NCI-H774 (cell line): ENCODE data around the gene NOX5.

ENCODE experiments used
- DNase-seq: peaks from one replicate; lab custom pipeline; 2025; lab: John Stamatoyannopoulos, UW

The NOX5 gene

GRCh38 chr15:69105451-69105985 lies 91.0 kb downstream of the NOX5 start:
- DNase-seq, result no peak

DNA sequence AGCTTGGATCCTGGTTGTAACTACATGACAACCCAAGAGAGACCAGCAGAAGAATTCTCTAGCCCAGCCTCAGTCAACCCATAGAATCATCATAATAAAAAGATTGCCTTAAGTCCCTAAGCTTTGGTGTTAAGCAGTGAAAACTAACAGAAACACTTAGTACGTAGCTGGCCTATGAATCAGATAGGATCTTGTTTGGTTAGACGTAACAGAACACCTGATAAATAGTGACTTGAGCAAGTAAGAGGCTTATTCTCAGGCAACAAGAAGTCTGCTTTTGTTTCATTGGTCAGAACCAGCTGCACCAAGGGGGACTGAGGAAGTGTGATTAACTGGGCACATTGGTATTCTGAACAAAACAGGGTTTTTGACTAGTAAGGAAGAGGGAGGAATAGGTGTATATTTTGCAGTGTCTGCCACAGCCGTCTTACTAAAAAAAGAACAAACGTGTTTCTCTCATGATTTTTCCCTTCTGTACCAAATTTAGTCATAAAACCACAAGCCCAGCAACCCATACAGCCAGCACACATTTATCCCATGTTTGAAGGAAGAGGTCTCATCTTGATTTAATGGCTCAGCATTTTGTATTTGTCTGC lies 92.6 kb downstream of the NOX5 start:
- DNase-seq, result no peak
